WTC11 (cell line): Measurements from ENCODE around the gene CORO2B.

ENCODE experiments used
- CTCF ChIP-seq: fragments of 200-600 bp; IDR thresholded peaks from 2 replicates; pipeline ENCODE4 v1.8.0; 2022; ENCODE audit warnings: antibody characterized with exemption
- NR1H2 ChIP-seq: sonication (generic); formaldehyde crosslinking; IDR thresholded peaks from 2 replicates; pipeline ENCODE4 v1.9.0; 2021; ENCODE audit warnings: mild to moderate bottlenecking, moderate library complexity, missing genetic modification reagents
- PRRX2 ChIP-seq: fragments of 250-450 bp; sonication (Bioruptor Pico); IDR thresholded peaks from 2 replicates; pipeline ENCODE4 v1.8.0; 2021; ENCODE audit warnings: mild to moderate bottlenecking
- STAT6 ChIP-seq: sonication (generic); formaldehyde crosslinking; conservative IDR thresholded peaks from 2 replicates; pipeline ENCODE4 v1.8.1; 2023; ENCODE audit warnings: mild to moderate bottlenecking, low read depth, missing genetic modification reagents, moderate library complexity
- TEAD4 ChIP-seq: sonication (generic); formaldehyde crosslinking; IDR thresholded peaks from 2 replicates; pipeline ENCODE4 v1.8.0; 2022; ENCODE audit warnings: mild to moderate bottlenecking, missing genetic modification reagents
- USF1 ChIP-seq: sonication (generic); formaldehyde crosslinking; IDR thresholded peaks from 2 replicates; pipeline ENCODE4 v1.8.0; 2022; ENCODE audit warnings: mild to moderate bottlenecking, missing genetic modification reagents
- ZNF232 ChIP-seq: sonication (generic); formaldehyde crosslinking; IDR thresholded peaks from 2 replicates; pipeline ENCODE4 v1.8.0; 2022; ENCODE audit warnings: mild to moderate bottlenecking, missing genetic modification reagents
- ZNF423 ChIP-seq: fragments of 250-450 bp; sonication (Bioruptor Pico); IDR thresholded peaks from 2 replicates; pipeline ENCODE4 v2.1.2; 2022; ENCODE audit warnings: mild to moderate bottlenecking, moderate library complexity
- TF ChIP-seq, protein P1 (sequence below): sonication (generic); formaldehyde crosslinking; IDR thresholded peaks from 2 replicates; pipeline ENCODE4 v1.8.1; 2023; ENCODE audit warnings: mild to moderate bottlenecking, missing genetic modification reagents, moderate library complexity

- no peak for TF ChIP-seq CTCF
- TF ChIP-seq, protein P1, sequence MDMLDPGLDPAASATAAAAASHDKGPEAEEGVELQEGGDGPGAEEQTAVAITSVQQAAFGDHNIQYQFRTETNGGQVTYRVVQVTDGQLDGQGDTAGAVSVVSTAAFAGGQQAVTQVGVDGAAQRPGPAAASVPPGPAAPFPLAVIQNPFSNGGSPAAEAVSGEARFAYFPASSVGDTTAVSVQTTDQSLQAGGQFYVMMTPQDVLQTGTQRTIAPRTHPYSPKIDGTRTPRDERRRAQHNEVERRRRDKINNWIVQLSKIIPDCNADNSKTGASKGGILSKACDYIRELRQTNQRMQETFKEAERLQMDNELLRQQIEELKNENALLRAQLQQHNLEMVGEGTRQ, result no peak
- TF ChIP-seq ZNF423 (CRISPR knock-in tag), result no peak
- TF ChIP-seq TEAD4, result no peak
- no peak for TF ChIP-seq STAT6 (CRISPR knock-in tag)
- no peak for TF ChIP-seq PRRX2 (CRISPR knock-in tag)
- no peak for TF ChIP-seq USF1 (CRISPR knock-in tag)
- no peak for TF ChIP-seq NR1H2 (CRISPR knock-in tag)
- TF ChIP-seq ZNF232 (CRISPR knock-in tag), result no peak
Measured at GRCh38 chr15:68770216-68770615, 191.4 kb downstream of the CORO2B start.
